Karpas-422 (cell line): ENCODE results near the gene ACOD1. TPM values are rescaled to one million over a fixed set of nuclear protein-coding genes. Genes with fewer than 3 reads are reported as not detected.

ENCODE experiments used
- DNase-seq: peaks from one replicate; pipeline ENCODE4 v3.0.0-alpha.2; 2015
- H2AFZ ChIP-seq: fragments of 200-600 bp; sonication (generic); 2 replicates; pipeline ENCODE4 v1.6.1; 2014; ENCODE audit warnings: antibody characterized with exemption, low read length, mixed read lengths
- H3K27ac ChIP-seq: fragments of 200-600 bp; sonication (generic); 2 replicates; pipeline ENCODE4 v1.5.1; 2014; ENCODE audit warnings: mild to moderate bottlenecking, low read length, moderate library complexity
- H3K27me3 ChIP-seq: fragments of 200-600 bp; sonication (generic); 2 replicates; pipeline ENCODE4 v1.6.1; 2014; ENCODE audit warnings: low read length, mixed read lengths
- H3K36me3 ChIP-seq: fragments of 200-600 bp; sonication (generic); 2 replicates; pipeline ENCODE4 v1.6.1; 2014; ENCODE audit warnings: low read length, mixed read lengths; ENCODE audit not compliant: insufficient read depth
- H3K4me1 ChIP-seq: fragments of 200-600 bp; sonication (generic); 2 replicates; pipeline ENCODE4 v1.6.1; 2014; ENCODE audit warnings: mild to moderate bottlenecking, low read length, mixed read lengths
- H3K4me2 ChIP-seq: fragments of 200-600 bp; sonication (generic); 2 replicates; pipeline ENCODE4 v1.6.1; 2014; ENCODE audit warnings: low read length, low read depth, mild to moderate bottlenecking; ENCODE audit not compliant: poor library complexity, severe bottlenecking
- H3K4me3 ChIP-seq: fragments of 200-600 bp; sonication (generic); 2 replicates; pipeline ENCODE4 v1.5.1; 2014; ENCODE audit warnings: mild to moderate bottlenecking, antibody characterized with exemption, low read length, mixed read lengths
- H3K79me2 ChIP-seq: fragments of 200-600 bp; sonication (generic); 2 replicates; pipeline ENCODE4 v1.6.1; 2014; ENCODE audit warnings: mild to moderate bottlenecking, low read length, mixed read lengths
- H3K9ac ChIP-seq: fragments of 200-600 bp; sonication (generic); 2 replicates; pipeline ENCODE4 v1.6.0; 2014; ENCODE audit warnings: low read length
- H3K9me2 ChIP-seq: fragments of 200-600 bp; sonication (generic), shearing (Covaris generic); replicated peaks from 2 replicates; pipeline ENCODE4 v1.6.0; 2014; ENCODE audit warnings: mild to moderate bottlenecking, low read length, moderate library complexity; ENCODE audit not compliant: insufficient read depth
- H3K9me3 ChIP-seq: fragments of 300-700, 200-600 bp; sonication (generic); 2 replicates; pipeline ENCODE4 v1.6.1; 2014; ENCODE audit warnings: low read length, mixed read lengths
- H4K20me1 ChIP-seq: fragments of 200-600 bp; sonication (generic); 2 replicates; pipeline ENCODE4 v1.6.1; 2014; ENCODE audit warnings: mild to moderate bottlenecking, antibody characterized with exemption, low read length, low read depth; ENCODE audit not compliant: insufficient read depth
- total RNA-seq: library from RNA; depleted of rRNA; stranded (reverse); fragments of >200 nt; shearing (Covaris generic); gene quantifications from 2 replicates; pipeline ENCODE4 v1.2.3, GENCODE V29; 2014; ENCODE audit warnings: low replicate concordance

The ACOD1 gene
- total RNA-seq, 1 experiment from 2014 or later, result not detected

DNA sequence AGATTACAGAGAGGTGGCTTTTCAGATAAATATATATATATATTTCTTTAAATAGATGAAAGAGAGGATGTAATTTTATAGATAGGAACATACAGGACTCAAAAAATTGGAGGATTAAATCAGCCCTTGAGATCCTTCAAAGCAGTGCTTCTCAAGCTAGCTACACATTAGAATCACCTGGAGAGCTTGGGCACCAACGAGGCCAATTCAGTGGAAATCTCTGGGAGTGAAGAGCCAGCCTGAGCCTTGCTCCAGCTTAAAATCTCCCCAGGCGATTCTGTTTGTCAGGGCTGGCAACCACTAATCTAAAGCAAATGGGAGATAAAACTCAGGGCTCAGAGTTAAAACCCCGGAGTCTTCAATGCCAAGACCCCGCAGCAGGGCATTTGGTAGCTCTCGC lies 28.6 kb downstream of the ACOD1 start:
- Histone ChIP-seq H3K79me2 (no peaks in the 10 kb centered on the region), H3K4me2 (no peak overlapping the region), H4K20me1 (no peaks in the 10 kb centered on the region), H3K4me3 (no peak overlapping the region), H3K9me3 (no peaks in the 10 kb centered on the region), H3K9me2 (no peaks in the 10 kb centered on the region), H3K9ac (no peak overlapping the region), H3K27me3 (no peaks in the 10 kb centered on the region), H2AFZ (no peak overlapping the region), H3K27ac (no peak overlapping the region), H3K4me1 (peaks cover 44% of the 10 kb centered on the region), H3K36me3 (no peaks in the 10 kb centered on the region)
- DNase-seq, result no peak

DNA sequence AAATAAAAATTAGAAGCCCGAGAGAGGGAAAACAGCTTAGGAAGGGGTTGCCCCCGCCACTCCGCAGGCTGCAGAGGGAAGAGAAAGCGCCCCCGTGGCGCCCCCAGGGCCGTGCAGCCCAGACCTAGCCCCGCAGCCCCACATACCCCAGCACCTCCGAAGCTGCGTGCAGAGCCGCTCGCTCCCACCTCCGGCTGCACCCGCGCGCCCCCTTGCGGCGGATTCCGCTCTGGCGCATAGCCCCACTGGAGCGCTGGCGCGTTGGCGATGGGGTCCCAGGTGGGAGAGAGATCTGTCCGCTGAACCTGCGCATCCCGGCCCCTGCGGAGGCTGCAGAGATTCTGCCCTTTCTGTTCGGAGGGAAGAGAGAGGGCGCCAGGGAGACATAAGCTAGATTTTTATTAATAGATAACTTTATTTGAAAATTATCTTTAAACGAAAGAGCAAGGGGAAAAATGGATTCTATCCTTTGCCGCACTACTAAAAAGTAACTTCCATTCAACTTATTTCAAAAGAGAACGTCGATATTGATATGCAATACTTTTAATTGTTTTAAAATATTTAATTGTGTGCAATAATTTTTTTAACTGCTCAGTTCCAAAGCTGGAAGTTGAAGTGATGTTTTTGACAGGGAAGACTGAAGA lies 31.9 kb downstream of the ACOD1 start:
- Histone ChIP-seq H3K27me3 (no peaks in the 10 kb centered on the region), H3K9me3 (no peaks in the 10 kb centered on the region), H3K79me2 (no peaks in the 10 kb centered on the region), H3K27ac (no peak overlapping the region), H3K4me2 (peak overlapping the region; percentile 56), H3K9ac (no peak overlapping the region), H3K4me3 (peak overlapping the region; percentile 18; the same call in 1 of the 2 replicates), H3K36me3 (no peaks in the 10 kb centered on the region), H3K9me2 (no peaks in the 10 kb centered on the region), H3K4me1 (peaks cover 17% of the 10 kb centered on the region), H4K20me1 (no peaks in the 10 kb centered on the region), H2AFZ (no peak overlapping the region)
- DNase-seq, result peak; percentile 94

DNA sequence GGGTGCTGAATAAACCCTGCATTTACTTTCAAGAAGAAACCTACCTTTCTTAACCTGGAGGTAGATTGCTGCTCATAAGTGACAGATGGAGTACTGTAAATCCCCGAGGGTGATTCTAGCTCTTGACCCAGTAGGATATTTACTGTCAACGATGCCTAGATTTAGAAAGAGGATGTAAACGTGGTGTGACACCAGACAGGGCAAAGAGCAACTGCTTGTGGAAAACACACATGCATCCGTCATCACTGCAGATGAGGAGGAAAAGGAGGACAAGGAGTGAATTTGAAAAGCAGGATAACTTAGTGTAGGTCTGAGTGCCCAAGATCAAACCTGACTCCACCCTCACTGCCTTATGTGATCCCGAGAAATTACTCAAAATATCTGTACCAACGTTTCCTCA lies 33.8 kb downstream of the ACOD1 start:
- no peaks in the 10 kb centered on the region for H3K9me3 ChIP-seq
- no peaks in the 10 kb centered on the region for H3K9me2 ChIP-seq
- peaks cover 15% of the 10 kb centered on the region for H3K4me1 ChIP-seq
- H3K36me3 ChIP-seq, result no peaks in the 10 kb centered on the region
- no peak overlapping the region for H3K4me3 ChIP-seq
- H3K79me2 ChIP-seq, result no peaks in the 10 kb centered on the region
- DNase-seq, result no peak
- no peak overlapping the region for H2AFZ ChIP-seq
- no peak overlapping the region for H3K4me2 ChIP-seq
- no peaks in the 10 kb centered on the region for H4K20me1 ChIP-seq
- no peak overlapping the region for H3K9ac ChIP-seq
- H3K27ac ChIP-seq, result no peak overlapping the region
- no peaks in the 10 kb centered on the region for H3K27me3 ChIP-seq

DNA sequence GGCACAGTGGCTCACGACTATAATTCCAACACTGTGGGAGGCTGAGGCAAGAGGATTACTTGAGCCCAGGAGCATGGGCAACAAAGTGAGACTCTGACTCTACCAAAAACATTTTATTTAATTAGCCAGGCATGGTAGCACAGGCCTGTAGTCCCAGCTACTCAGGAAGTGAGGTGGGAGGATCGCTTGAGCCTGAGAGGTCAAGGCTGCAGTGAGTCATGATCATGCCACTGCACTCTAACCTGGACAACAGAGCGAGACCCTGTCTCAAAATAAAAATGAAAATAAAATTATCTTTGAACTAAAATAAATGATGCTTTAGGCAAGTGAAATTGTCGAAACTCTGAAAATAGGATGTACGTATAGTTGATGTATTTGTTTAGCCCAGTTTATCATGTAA lies 35.4 kb downstream of the ACOD1 start:
- DNase-seq, result no peak
- Histone ChIP-seq H3K4me2 (no peak overlapping the region), H3K9ac (no peak overlapping the region), H4K20me1 (no peaks in the 10 kb centered on the region), H3K27ac (no peak overlapping the region), H3K4me3 (no peak overlapping the region), H2AFZ (no peak overlapping the region), H3K9me2 (no peaks in the 10 kb centered on the region), H3K4me1 (peaks cover 11% of the 10 kb centered on the region), H3K27me3 (no peaks in the 10 kb centered on the region), H3K79me2 (no peaks in the 10 kb centered on the region), H3K36me3 (no peaks in the 10 kb centered on the region), H3K9me3 (no peaks in the 10 kb centered on the region)

DNA sequence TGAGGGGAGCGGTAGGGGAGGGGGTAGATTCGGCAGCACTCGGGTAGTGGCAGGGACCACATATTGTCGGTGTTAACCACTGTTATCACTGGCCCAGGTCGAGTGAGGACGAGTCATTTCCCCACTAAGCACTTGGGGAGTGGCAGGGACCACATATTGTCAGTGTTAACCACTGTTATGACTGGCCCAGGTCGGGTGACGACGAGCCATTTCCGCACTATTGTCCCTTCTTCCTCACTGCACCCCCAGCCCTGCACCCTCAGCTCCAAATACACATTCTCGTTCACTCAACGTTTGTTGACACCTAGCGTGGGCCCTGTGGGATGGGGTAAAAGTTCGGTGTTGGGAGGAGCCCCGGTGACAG lies 43.1 kb downstream of the ACOD1 start:
- no peaks in the 10 kb centered on the region for H3K9me2 ChIP-seq
- H3K36me3 ChIP-seq, result no peaks in the 10 kb centered on the region; the same call in 1 of the 2 replicates
- H3K4me1 ChIP-seq, result peaks cover 25% of the 10 kb centered on the region
- H3K9me3 ChIP-seq, result no peaks in the 10 kb centered on the region
- DNase-seq, result no peak
- peak overlapping the region; percentile 92 for H3K9ac ChIP-seq
- no peak overlapping the region for H3K27ac ChIP-seq
- H3K27me3 ChIP-seq, result no peaks in the 10 kb centered on the region
- peak overlapping the region; percentile 95 for H3K4me3 ChIP-seq
- peak overlapping the region; percentile 94 for H3K4me2 ChIP-seq
- peak overlapping the region; percentile 95 for H2AFZ ChIP-seq
- H4K20me1 ChIP-seq, result no peaks in the 10 kb centered on the region
- H3K79me2 ChIP-seq, result peaks cover 27% of the 10 kb centered on the region

DNA sequence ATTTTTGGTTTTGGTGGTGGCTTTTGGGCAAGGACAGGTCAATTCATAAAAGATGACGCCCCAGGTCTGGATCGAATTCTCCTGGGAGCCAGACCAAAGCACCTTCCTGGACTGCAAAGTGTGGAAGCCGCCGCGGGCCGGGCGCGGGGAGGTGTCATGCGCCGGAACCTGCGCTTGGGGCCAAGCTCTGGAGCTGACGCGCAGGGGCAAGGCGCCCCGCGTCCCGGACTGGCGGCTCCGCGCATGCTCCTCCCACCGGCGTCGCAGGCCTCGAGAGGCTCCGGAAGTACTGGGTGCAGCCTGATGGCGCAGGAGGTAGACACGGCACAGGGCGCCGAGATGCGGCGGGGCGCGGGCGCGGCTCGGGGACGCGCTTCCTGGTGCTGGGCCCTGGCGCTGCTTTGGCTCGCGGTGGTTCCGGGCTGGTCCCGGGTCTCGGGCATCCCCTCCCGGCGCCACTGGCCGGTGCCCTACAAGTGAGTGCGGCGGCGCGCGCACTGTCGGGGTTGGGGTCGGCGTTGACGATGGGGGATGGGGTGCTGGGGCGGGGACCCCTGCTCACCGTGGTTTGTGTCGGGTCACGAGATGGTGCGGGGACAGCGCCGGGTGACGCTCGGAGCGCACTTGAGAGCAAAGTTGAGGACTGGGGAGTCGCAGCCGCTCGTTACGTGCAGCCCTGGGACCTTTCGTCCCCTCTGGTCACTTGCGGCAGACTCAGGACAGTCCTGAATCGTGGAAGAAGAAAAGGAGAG lies 43.7 kb downstream of the ACOD1 start, which contains the start of gene CLN5:
CLN5 (plus strand) TSS at position 286 of the 752 bp plus-strand sequence; CDS start at position 304, 18 bp downstream.
- no peaks in the 10 kb centered on the region for H4K20me1 ChIP-seq
- peak within 1 kb of the TSS; percentile 95 for H3K4me3 ChIP-seq
- no peaks in the 10 kb centered on the region for H3K9me3 ChIP-seq
- H3K79me2 ChIP-seq, result peaks cover 27% of the 10 kb centered on the region
- H3K27ac ChIP-seq, result peak within 1 kb of the TSS; percentile 38; the same call in 1 of the 2 replicates
- peak within 1 kb of the TSS; percentile 95 for H2AFZ ChIP-seq
- DNase-seq, result peak; percentile 98
- no peaks in the 10 kb centered on the region for H3K9me2 ChIP-seq
- H3K36me3 ChIP-seq, result no peaks in the 10 kb centered on the region; the same call in 1 of the 2 replicates
- peak within 1 kb of the TSS; percentile 94 for H3K4me2 ChIP-seq
- peaks cover 25% of the 10 kb centered on the region for H3K4me1 ChIP-seq
- H3K9ac ChIP-seq, result peak within 1 kb of the TSS; percentile 92
- H3K27me3 ChIP-seq, result no peaks in the 10 kb centered on the region

DNA sequence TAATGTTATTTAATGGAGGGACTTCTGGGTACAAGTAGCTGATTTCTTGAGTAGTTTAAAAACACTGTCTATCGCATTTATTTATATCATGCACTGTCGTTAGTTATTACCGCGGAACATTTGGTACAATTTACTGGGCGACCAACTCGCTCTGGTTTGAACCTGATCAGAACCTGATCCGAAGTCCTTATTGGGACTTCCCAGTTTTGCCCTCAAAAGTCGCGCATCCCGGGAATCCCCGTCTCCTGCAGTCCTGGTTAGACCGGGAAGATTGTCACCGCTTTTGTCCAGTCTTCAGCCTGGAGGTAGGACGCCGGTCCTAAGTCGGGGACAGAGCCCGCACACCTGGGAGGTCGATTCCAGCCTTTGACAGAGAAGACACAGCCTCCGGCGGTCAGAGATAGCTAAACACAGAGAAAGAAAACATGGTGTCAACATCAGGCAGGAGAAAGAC lies 44.3 kb downstream of the ACOD1 start:
- H3K36me3 ChIP-seq, result peaks cover 2% of the 10 kb centered on the region; the same call in 1 of the 2 replicates
- H3K9ac ChIP-seq, result peak overlapping the region; percentile 92
- peak overlapping the region; percentile 94 for H3K4me2 ChIP-seq
- no peaks in the 10 kb centered on the region for H3K27me3 ChIP-seq
- H3K9me3 ChIP-seq, result no peaks in the 10 kb centered on the region
- peak overlapping the region; percentile 84; the same call in 1 of the 2 replicates for H2AFZ ChIP-seq
- H3K27ac ChIP-seq, result peak overlapping the region; percentile 38; the same call in 1 of the 2 replicates
- no peaks in the 10 kb centered on the region for H4K20me1 ChIP-seq
- peaks cover 27% of the 10 kb centered on the region for H3K79me2 ChIP-seq
- peaks cover 25% of the 10 kb centered on the region for H3K4me1 ChIP-seq
- H3K4me3 ChIP-seq, result peak overlapping the region; percentile 95
- no peaks in the 10 kb centered on the region for H3K9me2 ChIP-seq
- DNase-seq, result peak; percentile 53

DNA sequence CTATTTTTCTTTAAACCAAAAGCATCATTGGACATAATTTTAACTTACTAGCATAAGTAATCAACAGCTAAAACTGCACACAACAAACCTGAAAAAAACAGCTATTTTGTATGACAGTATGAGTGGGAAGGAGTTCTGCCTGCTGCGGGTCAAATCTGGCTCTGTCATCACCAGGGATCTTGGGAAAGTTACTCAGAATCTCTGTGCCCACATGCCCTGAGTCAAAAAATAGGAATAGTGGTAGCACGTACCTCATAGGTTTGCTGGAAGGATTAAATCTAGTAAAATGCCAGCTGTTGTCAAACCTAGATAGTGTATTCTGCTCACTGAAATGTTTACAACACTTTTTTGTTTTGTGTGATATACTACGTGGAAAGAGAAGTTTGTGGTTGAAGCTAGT lies 44.7 kb downstream of the ACOD1 start:
- Histone ChIP-seq H3K79me2 (peaks cover 27% of the 10 kb centered on the region), H3K27me3 (no peaks in the 10 kb centered on the region), H2AFZ (no peak overlapping the region), H3K4me1 (peaks cover 25% of the 10 kb centered on the region), H3K4me3 (peak overlapping the region; percentile 95), H3K9me3 (no peaks in the 10 kb centered on the region), H3K9ac (peak overlapping the region; percentile 92), H3K4me2 (peak overlapping the region; percentile 94), H3K9me2 (no peaks in the 10 kb centered on the region), H4K20me1 (no peaks in the 10 kb centered on the region), H3K36me3 (peaks cover 7% of the 10 kb centered on the region; the same call in 1 of the 2 replicates), H3K27ac (no peak overlapping the region)
- no peak for DNase-seq
